HEK293 (cell line): ENCODE data around the gene RPRML.
"Not testable (repeated sequence)": the region's sequence is repeated elsewhere in the genome, so short reads cannot be mapped to it uniquely, and the experiment has no call there.

ENCODE experiments used
- CTCF ChIA-PET: fragments of 350-600 bp; formaldehyde crosslinking; extraction: SDS; loops from one replicate; lab custom pipeline; 2021; ENCODE audit warnings: antibody characterized with exemption; lab: Yijun Ruan, JAX
- POLR2A ChIA-PET: fragments of 300-600 bp; formaldehyde crosslinking; extraction: SDS; loops from one replicate; lab custom pipeline; 2020; ENCODE audit warnings: antibody characterized with exemption, inconsistent platforms; lab: Yijun Ruan, JAX
- H3K27ac ChIP-seq: fragments of 200-500 bp; sonication (Bioruptor generic); 2 replicates; pipeline ENCODE4 v1.5.1; 2014; ENCODE audit warnings: low read depth, low read length, control low read depth, inconsistent platforms; ENCODE audit errors: extremely low read depth
- H3K36me3 ChIP-seq, 2 experiments: fragments of 200-500 bp in 1 of 2; sonication (Bioruptor generic) in 1 of 2; 1 replicate in 1 of 2; 2 replicates in 1 of 2; pipeline ENCODE4 v1.5.1; 2014 to 2017; ENCODE audit warnings: inconsistent platforms in 2 of 2, low read length in 2 of 2; ENCODE audit not compliant: control insufficient read depth in 2 of 2, insufficient read depth in 1 of 2
- H3K4me1 ChIP-seq: fragments of 200-500 bp; sonication (Bioruptor generic); 2 replicates; pipeline ENCODE4 v1.5.1; 2014; ENCODE audit warnings: mild to moderate bottlenecking, low read length, inconsistent platforms; ENCODE audit not compliant: control insufficient read depth, insufficient read depth
- H3K4me3 ChIP-seq: 2 replicates; pipeline ENCODE4 v1.5.1; 2011; ENCODE audit warnings: low read depth, mild to moderate bottlenecking, control low read depth, low read length, moderate library complexity
- H3K9me3 ChIP-seq: fragments of 200-500 bp; sonication (Bioruptor generic); 2 replicates; pipeline ENCODE4 v1.5.1; 2014; ENCODE audit warnings: low read depth, low read length, inconsistent platforms; ENCODE audit not compliant: control insufficient read depth, insufficient read depth
- GLIS1 ChIP-seq: fragments of 450-650 bp; formaldehyde crosslinking; IDR thresholded peaks from 2 replicates; pipeline ENCODE4 v1.5.1; 2016; ENCODE audit warnings: missing biosample characterization, missing genetic modification characterization
- ZFP41 ChIP-seq: fragments of 450-650 bp; formaldehyde crosslinking; IDR thresholded peaks from 2 replicates; pipeline ENCODE4 v1.5.1; 2016; ENCODE audit warnings: missing biosample characterization, missing genetic modification characterization, borderline replicate concordance
- ZNF146 ChIP-seq: fragments of 450-650 bp; formaldehyde crosslinking; IDR thresholded peaks from 2 replicates; pipeline ENCODE4 v1.5.1; 2016; ENCODE audit warnings: missing biosample characterization, missing genetic modification characterization
- ZNF221 ChIP-seq: fragments of 450-650 bp; formaldehyde crosslinking; IDR thresholded peaks from 2 replicates; pipeline ENCODE4 v1.5.1; 2017; ENCODE audit warnings: missing biosample characterization, missing genetic modification characterization, borderline replicate concordance
- ZNF223 ChIP-seq: fragments of 450-650 bp; formaldehyde crosslinking; IDR thresholded peaks from 2 replicates; pipeline ENCODE4 v1.5.1; 2016; ENCODE audit warnings: missing biosample characterization, missing genetic modification characterization
- ZNF239 ChIP-seq: fragments of 450-650 bp; formaldehyde crosslinking; IDR thresholded peaks from 2 replicates; pipeline ENCODE4 v1.5.1; 2016; ENCODE audit warnings: missing biosample characterization, missing genetic modification characterization
- ZNF324 ChIP-seq: fragments of 450-650 bp; formaldehyde crosslinking; IDR thresholded peaks from 2 replicates; pipeline ENCODE4 v1.5.1; 2016; ENCODE audit warnings: missing biosample characterization, missing genetic modification characterization
- ZNF350 ChIP-seq: fragments of 450-650 bp; formaldehyde crosslinking; IDR thresholded peaks from 2 replicates; pipeline ENCODE4 v1.5.0; 2017; ENCODE audit warnings: missing biosample characterization, mild to moderate bottlenecking, missing genetic modification characterization
- ZNF404 ChIP-seq: fragments of 450-650 bp; formaldehyde crosslinking; IDR thresholded peaks from 2 replicates; pipeline ENCODE4 v1.5.1; 2017; ENCODE audit warnings: missing biosample characterization, missing genetic modification characterization
- ZNF510 ChIP-seq: fragments of 450-650 bp; formaldehyde crosslinking; IDR thresholded peaks from 2 replicates; pipeline ENCODE4 v1.5.1; 2018; ENCODE audit warnings: mild to moderate bottlenecking, missing genetic modification characterization, missing biosample characterization; ENCODE audit not compliant: insufficient replicate concordance
- ZNF521 ChIP-seq: fragments of 450-650 bp; formaldehyde crosslinking; IDR thresholded peaks from 2 replicates; pipeline ENCODE4 v1.5.1; 2017; ENCODE audit warnings: missing biosample characterization, mild to moderate bottlenecking, missing genetic modification characterization
- ZSCAN30 ChIP-seq: fragments of 450-650 bp; IDR thresholded peaks from 2 replicates; pipeline ENCODE4 v1.5.1; 2018; ENCODE audit warnings: missing biosample characterization, mild to moderate bottlenecking, missing genetic modification characterization, moderate library complexity
- TF ChIP-seq, protein P1 (sequence below): fragments of 450-650 bp; formaldehyde crosslinking; IDR thresholded peaks from 2 replicates; pipeline ENCODE4 v1.5.1; 2016; ENCODE audit warnings: missing biosample characterization, missing genetic modification characterization
- TF ChIP-seq, protein P2 (sequence below): fragments of 450-650 bp; formaldehyde crosslinking; IDR thresholded peaks from 2 replicates; pipeline ENCODE4 v1.5.1; 2016; ENCODE audit warnings: missing biosample characterization, missing genetic modification characterization
- TF ChIP-seq, protein P3 (sequence below): fragments of 450-650 bp; formaldehyde crosslinking; IDR thresholded peaks from 2 replicates; pipeline ENCODE4 v1.5.1; 2016; ENCODE audit warnings: missing biosample characterization, missing genetic modification characterization
- TF ChIP-seq, protein P4 (sequence below): fragments of 450-650 bp; formaldehyde crosslinking; optimal IDR thresholded peaks from 2 replicates; pipeline ENCODE3; 2016; ENCODE audit warnings: missing biosample characterization, mild to moderate bottlenecking, missing genetic modification characterization
- TF ChIP-seq, protein P5 (sequence below): fragments of 450-650 bp; formaldehyde crosslinking; IDR thresholded peaks from 2 replicates; pipeline ENCODE4 v1.5.1; 2016; ENCODE audit warnings: missing biosample characterization, missing genetic modification characterization

RPRML gene

DNA sequence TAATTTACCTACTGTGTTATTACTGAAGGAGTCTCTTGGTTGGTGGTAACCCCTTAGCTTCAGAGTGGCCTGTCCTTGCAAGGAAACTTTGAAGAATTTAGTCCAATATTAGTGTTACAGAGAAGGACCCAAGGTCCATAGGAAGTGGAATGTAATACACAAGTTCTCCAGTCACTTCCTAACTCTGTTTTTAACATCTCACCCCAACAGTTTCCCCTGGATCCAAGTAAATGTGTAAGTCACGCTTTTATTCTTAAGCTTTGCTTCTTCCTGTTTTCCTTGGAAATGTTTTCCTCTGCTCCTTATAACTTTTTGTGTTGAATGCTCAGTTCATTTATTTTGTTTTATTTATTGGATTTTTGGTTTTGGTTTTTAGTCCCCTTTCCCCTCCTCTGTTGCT, 25.9 kb upstream of the RPRML start:
- no peaks in the 10 kb centered on the region for H3K9me3 ChIP-seq
- ChIA-PET CTCF (interaction anchor here (0.8 to 2.1 kb wide), 4 partner anchors 60 to 310 kb away, joined by 3 to 9 read pairs (median 4); no protein-coding TSS in a partner anchor), POLR2A (no interaction called here)
- no peak for TF ChIP-seq ZNF404 (tag by site-specific recombination)
- no peak for TF ChIP-seq ZNF510
- no peak for TF ChIP-seq ZSCAN30
- TF ChIP-seq ZNF521 (tag by site-specific recombination), result no peak
- TF ChIP-seq ZNF221, result no peak
- no peak for TF ChIP-seq GLIS1 (tag by site-specific recombination)
- TF ChIP-seq ZNF324 (tag by site-specific recombination), result no peak
- no peak for TF ChIP-seq ZNF223 (tag by site-specific recombination)
- no peak for TF ChIP-seq ZNF350 (tag by site-specific recombination)
- TF ChIP-seq, protein P1, sequence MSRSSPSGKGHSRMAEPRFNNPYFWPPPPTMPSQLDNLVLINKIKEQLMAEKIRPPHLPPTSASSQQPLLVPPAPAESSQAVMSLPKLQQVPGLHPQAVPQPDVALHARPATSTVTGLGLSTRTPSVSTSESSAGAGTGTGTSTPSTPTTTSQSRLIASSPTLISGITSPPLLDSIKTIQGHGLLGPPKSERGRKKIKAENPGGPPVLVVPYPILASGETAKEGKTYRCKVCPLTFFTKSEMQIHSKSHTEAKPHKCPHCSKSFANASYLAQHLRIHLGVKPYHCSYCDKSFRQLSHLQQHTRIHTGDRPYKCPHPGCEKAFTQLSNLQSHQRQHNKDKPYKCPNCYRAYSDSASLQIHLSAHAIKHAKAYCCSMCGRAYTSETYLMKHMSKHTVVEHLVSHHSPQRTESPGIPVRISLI (tag by site-specific recombination), result no peak
- TF ChIP-seq, protein P2, sequence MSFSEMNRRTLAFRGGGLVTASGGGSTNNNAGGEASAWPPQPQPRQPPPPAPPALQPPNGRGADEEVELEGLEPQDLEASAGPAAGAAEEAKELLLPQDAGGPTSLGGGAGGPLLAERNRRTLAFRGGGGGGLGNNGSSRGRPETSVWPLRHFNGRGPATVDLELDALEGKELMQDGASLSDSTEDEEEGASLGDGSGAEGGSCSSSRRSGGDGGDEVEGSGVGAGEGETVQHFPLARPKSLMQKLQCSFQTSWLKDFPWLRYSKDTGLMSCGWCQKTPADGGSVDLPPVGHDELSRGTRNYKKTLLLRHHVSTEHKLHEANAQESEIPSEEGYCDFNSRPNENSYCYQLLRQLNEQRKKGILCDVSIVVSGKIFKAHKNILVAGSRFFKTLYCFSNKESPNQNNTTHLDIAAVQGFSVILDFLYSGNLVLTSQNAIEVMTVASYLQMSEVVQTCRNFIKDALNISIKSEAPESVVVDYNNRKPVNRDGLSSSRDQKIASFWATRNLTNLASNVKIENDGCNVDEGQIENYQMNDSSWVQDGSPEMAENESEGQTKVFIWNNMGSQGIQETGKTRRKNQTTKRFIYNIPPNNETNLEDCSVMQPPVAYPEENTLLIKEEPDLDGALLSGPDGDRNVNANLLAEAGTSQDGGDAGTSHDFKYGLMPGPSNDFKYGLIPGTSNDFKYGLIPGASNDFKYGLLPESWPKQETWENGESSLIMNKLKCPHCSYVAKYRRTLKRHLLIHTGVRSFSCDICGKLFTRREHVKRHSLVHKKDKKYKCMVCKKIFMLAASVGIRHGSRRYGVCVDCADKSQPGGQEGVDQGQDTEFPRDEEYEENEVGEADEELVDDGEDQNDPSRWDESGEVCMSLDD (tag by site-specific recombination), result no peak
- TF ChIP-seq, protein P3, sequence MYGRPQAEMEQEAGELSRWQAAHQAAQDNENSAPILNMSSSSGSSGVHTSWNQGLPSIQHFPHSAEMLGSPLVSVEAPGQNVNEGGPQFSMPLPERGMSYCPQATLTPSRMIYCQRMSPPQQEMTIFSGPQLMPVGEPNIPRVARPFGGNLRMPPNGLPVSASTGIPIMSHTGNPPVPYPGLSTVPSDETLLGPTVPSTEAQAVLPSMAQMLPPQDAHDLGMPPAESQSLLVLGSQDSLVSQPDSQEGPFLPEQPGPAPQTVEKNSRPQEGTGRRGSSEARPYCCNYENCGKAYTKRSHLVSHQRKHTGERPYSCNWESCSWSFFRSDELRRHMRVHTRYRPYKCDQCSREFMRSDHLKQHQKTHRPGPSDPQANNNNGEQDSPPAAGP (tag by site-specific recombination), result no peak
- TF ChIP-seq, protein P4, sequence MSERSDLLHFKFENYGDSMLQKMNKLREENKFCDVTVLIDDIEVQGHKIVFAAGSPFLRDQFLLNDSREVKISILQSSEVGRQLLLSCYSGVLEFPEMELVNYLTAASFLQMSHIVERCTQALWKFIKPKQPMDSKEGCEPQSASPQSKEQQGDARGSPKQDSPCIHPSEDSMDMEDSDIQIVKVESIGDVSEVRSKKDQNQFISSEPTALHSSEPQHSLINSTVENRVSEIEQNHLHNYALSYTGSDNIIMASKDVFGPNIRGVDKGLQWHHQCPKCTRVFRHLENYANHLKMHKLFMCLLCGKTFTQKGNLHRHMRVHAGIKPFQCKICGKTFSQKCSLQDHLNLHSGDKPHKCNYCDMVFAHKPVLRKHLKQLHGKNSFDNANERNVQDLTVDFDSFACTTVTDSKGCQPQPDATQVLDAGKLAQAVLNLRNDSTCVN, result no peak
- TF ChIP-seq ZFP41 (tag by site-specific recombination), result no peak
- no peak for TF ChIP-seq ZNF239
- H3K36me3 ChIP-seq, result no peaks in the 10 kb centered on the region
- H3K27ac ChIP-seq, result no peak overlapping the region
- H3K4me1 ChIP-seq, result no peaks in the 10 kb centered on the region
- H3K4me3 ChIP-seq, result no peak overlapping the region

DNA sequence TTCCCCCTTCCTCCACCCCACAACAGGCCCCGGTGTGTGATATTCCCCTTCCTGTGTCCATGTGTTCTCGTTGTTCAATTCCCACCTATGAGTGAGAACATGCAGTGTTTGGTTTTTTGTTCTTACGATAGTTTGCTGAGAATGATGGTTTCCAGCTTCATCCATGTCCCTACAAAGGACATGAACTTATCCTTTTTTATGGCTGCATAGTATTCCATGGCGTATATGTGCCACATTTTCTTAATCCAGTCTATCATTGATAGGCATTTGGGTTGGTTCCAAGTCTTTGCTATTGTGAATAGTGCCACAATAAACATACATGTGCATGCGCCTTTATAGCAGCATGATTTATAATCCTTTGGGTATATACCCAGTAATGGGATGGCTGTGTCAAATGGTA, 24.8 kb upstream of the RPRML start:
- H3K4me3 ChIP-seq, H3K27ac ChIP-seq, H3K9me3 ChIP-seq, POLR2A ChIA-PET, H3K4me1 ChIP-seq: not testable (repeated sequence)
- TF ChIP-seq, protein P5, sequence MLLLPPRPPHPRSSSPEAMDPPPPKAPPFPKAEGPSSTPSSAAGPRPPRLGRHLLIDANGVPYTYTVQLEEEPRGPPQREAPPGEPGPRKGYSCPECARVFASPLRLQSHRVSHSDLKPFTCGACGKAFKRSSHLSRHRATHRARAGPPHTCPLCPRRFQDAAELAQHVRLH, result 0 out of 2 replicates have a peak, but pooled peaks have one; percentile 21
- peak; percentile 96 for TF ChIP-seq ZNF146
- TF ChIP-seq, all 188 proteins: peak for 2; not testable (repeated sequence) for 186
- CTCF ChIA-PET, result interaction anchor here (0.6 to 5.6 kb wide), 2 partner anchors 61 to 77 kb away, joined by 3 to 83 read pairs; no protein-coding TSS in a partner anchor
- not testable (repeated sequence) for H3K36me3 ChIP-seq
